ENCODE measurements around the gene RPEL1. TPM values are rescaled to one million over a fixed set of nuclear protein-coding genes. Genes with fewer than 3 reads are reported as not detected.
"Not testable (repeated sequence)": the region's sequence is repeated elsewhere in the genome, so short reads cannot be mapped to it uniquely, and the experiment has no call there.

The RPEL1 gene
- total RNA-seq (not detected in 2 replicates), polyA plus RNA-seq (not detected in 2 replicates), polyA minus RNA-seq (not detected in 2 replicates)
- 0.12 TPM for total RNA-seq (2013)

DNA sequence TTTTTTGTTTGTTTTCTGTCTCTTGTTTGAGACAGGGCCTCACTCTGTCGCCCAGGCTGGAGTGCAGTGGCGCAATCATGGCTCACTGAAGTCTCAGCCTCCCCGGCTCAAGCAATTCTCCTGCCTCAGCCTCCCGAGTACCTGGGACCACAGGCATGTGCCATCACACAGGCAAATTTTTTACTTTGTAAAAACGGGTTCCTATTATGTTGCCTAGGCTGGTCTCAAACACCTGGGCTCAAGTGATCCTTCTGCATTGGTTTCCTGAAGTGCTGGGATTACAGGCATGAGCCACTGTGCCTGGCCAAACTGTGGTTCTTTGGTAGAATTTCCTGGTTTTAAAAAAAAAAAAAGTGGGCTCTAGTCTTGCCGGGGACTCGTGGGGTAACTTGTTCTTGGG lies at the start of gene RPEL1:
Gene RPEL1 (plus strand): TSS at position 301 of the 400 bp plus-strand sequence. CDS start 110 bp downstream, outside the sequence.
- H3K9ac ChIP-seq (ENCODE audit: low read length); H3K4me1 Mint-ChIP-seq; H3K27ac Mint-ChIP-seq; H3K36me3 ChIP-seq (replicated peaks in 1 of 2; ENCODE audit: control extremely low read depth in 1 of 2, control insufficient read depth in 1 of 2, extremely low read depth in 1 of 2, insufficient read depth in 2 of 2, low read length in 1 of 2); H3K4me2 ChIP-seq (replicated peaks; ENCODE audit: low read depth, low read length, poor library complexity, severe bottlenecking); H3K4me3 Mint-ChIP-seq; H3K79me2 ChIP-seq (ENCODE audit: control insufficient read depth, insufficient read depth, low read length); H3K27me3 ChIP-seq (replicated peaks in 1 of 4; ENCODE audit: control extremely low read depth in 1 of 4, control insufficient read depth in 3 of 4, insufficient read depth in 4 of 4, low read length in 3 of 4); H3K9me3 ChIP-seq (ENCODE audit: control extremely low read depth in 1 of 3, control insufficient read depth in 2 of 3, insufficient read depth in 1 of 3, low read length in 2 of 3); H3K27ac ChIP-seq (ENCODE audit: low read length in 2 of 2); ATAC-seq (ENCODE audit: low read depth); H3K27me3 Mint-ChIP-seq; DNase-seq; H3K4me3 ChIP-seq (ENCODE audit: control extremely low read depth in 1 of 5, extremely low read depth in 1 of 5, insufficient read depth in 1 of 5, low read depth in 2 of 5, low read length in 4 of 5); POLR2A ChIA-PET; H3K9me3 Mint-ChIP-seq (ENCODE audit: insufficient read depth); H4K20me1 ChIP-seq (ENCODE audit: control insufficient read depth, insufficient read depth, low read length, poor library complexity, severe bottlenecking): not testable (repeated sequence)
- intact Hi-C loops (cut with micrococcal nuclease), result loop anchor here (2.0 kb wide), 1 partner anchor 65 kb away; no protein-coding TSS in a partner anchor
- Histone ChIP-seq H2AFZ (ENCODE audit: insufficient read depth, low read depth, low read length, poor library complexity, severe bottlenecking) (peak within 1 kb of the TSS; percentile 13), H3K4me1 (ENCODE audit: control insufficient read depth in 2 of 2, insufficient read depth in 2 of 2, low read length in 2 of 2) (peaks cover 11 to 18% of the 10 kb centered on the region in 2 donors)
- 92% methylated on average over 5 of the region's 7 CpGs for WGBS (ENCODE audit: insufficient coverage)
- CTCF ChIA-PET, result interaction anchor here (0.8 to 12.5 kb wide), 5 partner anchors 130 to 410 kb away, joined by 3 to 151 read pairs (median 5); partner anchors contain the start of genes CNNM2 and CYP17A1

DNA sequence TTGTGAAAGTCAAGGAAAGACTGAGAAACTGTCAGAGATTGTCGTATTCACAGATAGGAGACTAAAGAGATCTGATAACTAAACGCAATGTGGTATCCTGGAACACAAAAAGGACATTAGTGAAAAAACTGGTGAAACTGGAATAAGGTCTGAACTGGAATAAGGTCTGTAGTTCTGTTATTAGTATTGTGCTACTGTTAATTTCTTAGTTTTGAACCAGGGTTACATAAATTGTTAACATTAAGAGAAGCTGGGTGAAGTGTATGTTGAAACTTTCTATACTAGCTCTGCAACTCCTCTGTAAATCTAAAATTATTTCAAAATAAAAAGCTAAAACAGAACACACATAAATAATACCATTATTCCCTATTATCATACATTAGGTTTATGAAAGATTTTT lies 49.2 kb upstream of the RPEL1 start:
- H3K9ac ChIP-seq (ENCODE audit: low read length), result no peak overlapping the region

More for the DNA sequence above, 49.2 kb upstream of the RPEL1 start:
- H3K27me3 ChIP-seq (replicated peaks in 1 of 4; ENCODE audit: control extremely low read depth in 1 of 4, control insufficient read depth in 3 of 4, insufficient read depth in 4 of 4, low read length in 3 of 4), result no peaks in the 10 kb centered on the region
- no peak overlapping the region for H3K27ac ChIP-seq (ENCODE audit: low read length in 2 of 2)
- no peak overlapping the region for H3K4me3 ChIP-seq (ENCODE audit: control extremely low read depth in 1 of 5, extremely low read depth in 1 of 5, insufficient read depth in 1 of 5, low read depth in 2 of 5, low read length in 4 of 5)
- peaks cover 13 to 17% of the 10 kb centered on the region in 2 donors for H3K4me1 ChIP-seq (ENCODE audit: control insufficient read depth in 2 of 2, insufficient read depth in 2 of 2, low read length in 2 of 2)
- Mint-ChIP-seq H3K9me3 (ENCODE audit: insufficient read depth) (no peaks in the 10 kb centered on the region), H3K4me1 (peaks cover 21% of the 10 kb centered on the region), H3K27ac (no peak overlapping the region), H3K27me3 (no peaks in the 10 kb centered on the region), H3K4me3 (no peak overlapping the region)
- WGBS (ENCODE audit: insufficient coverage), result 100% methylated on average over 2 of the region's 2 CpGs
- ATAC-seq (ENCODE audit: low read depth) (no peak), DNase-seq (no peak)
- H3K9me3 ChIP-seq (ENCODE audit: control extremely low read depth in 1 of 3, control insufficient read depth in 2 of 3, insufficient read depth in 1 of 3, low read length in 2 of 3), result no peaks in the 10 kb centered on the region
- no peaks in the 10 kb centered on the region for H3K36me3 ChIP-seq (replicated peaks in 1 of 2; ENCODE audit: control extremely low read depth in 1 of 2, control insufficient read depth in 1 of 2, extremely low read depth in 1 of 2, insufficient read depth in 2 of 2, low read length in 1 of 2)
- H3K79me2 ChIP-seq (ENCODE audit: control insufficient read depth, insufficient read depth, low read length), result peaks cover 13% of the 10 kb centered on the region
- ChIA-PET CTCF (no interaction called here), POLR2A (interaction anchor here (0.6 kb wide), 1 partner anchor 41 kb away, joined by 4 read pairs; no protein-coding TSS in a partner anchor)
- peaks cover under 1% of the 10 kb centered on the region for H4K20me1 ChIP-seq (ENCODE audit: control insufficient read depth, insufficient read depth, low read length, poor library complexity, severe bottlenecking)
- no peak overlapping the region for H2AFZ ChIP-seq (ENCODE audit: insufficient read depth, low read depth, low read length, poor library complexity, severe bottlenecking)
- intact Hi-C loops (cut with micrococcal nuclease), result no loop called here
- no peak overlapping the region for H3K4me2 ChIP-seq (replicated peaks; ENCODE audit: low read depth, low read length, poor library complexity, severe bottlenecking)
- no peak for TF ChIP-seq EZH2 (IDR thresholded peaks at IDR 0.05; ENCODE audit: borderline replicate concordance, insufficient read depth, low read depth, low read length, poor library complexity, severe bottlenecking)
- TF ChIP-seq, protein P1, sequence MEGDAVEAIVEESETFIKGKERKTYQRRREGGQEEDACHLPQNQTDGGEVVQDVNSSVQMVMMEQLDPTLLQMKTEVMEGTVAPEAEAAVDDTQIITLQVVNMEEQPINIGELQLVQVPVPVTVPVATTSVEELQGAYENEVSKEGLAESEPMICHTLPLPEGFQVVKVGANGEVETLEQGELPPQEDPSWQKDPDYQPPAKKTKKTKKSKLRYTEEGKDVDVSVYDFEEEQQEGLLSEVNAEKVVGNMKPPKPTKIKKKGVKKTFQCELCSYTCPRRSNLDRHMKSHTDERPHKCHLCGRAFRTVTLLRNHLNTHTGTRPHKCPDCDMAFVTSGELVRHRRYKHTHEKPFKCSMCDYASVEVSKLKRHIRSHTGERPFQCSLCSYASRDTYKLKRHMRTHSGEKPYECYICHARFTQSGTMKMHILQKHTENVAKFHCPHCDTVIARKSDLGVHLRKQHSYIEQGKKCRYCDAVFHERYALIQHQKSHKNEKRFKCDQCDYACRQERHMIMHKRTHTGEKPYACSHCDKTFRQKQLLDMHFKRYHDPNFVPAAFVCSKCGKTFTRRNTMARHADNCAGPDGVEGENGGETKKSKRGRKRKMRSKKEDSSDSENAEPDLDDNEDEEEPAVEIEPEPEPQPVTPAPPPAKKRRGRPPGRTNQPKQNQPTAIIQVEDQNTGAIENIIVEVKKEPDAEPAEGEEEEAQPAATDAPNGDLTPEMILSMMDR (IDR thresholded peaks at IDR 0.05), result no peak
